Activated T-helper 2 cell treated with anti-CD3 and anti-CD28 coated beads, Interferon-gamma antibody, Interleukin-2, Interleukin-4, amounts not matched to agents 10 μg/mL and 5 μg/mL and 100 μg/mL, durations not matched to agents 14 hours and 24 hours and 36 hours (primary cell): ENCODE data around the gene SETBP1. TPM values are rescaled to one million over a fixed set of nuclear protein-coding genes. Genes with fewer than 3 reads are reported as not detected.

Experiments
- DNase-seq: peaks from one replicate; pipeline ENCODE4 v3.0.0; 2021; ENCODE audit warnings: low spot score
- H3K27ac Mint-ChIP-seq: one replicate; pipeline ENCODE4 v1.8.0; 2021; ENCODE audit warnings: mixed read lengths
- H3K27me3 Mint-ChIP-seq: one replicate; pipeline ENCODE4 v1.8.0; 2021; ENCODE audit warnings: low read depth, mixed read lengths
- H3K36me3 Mint-ChIP-seq: one replicate; pipeline ENCODE4 v1.8.0; 2021; ENCODE audit warnings: low read depth, mixed read lengths
- H3K4me1 Mint-ChIP-seq: one replicate; pipeline ENCODE4 v1.8.0; 2021; ENCODE audit warnings: low read depth, mixed read lengths
- H3K4me3 Mint-ChIP-seq: one replicate; pipeline ENCODE4 v1.8.0; 2021; ENCODE audit warnings: low read depth, mild to moderate bottlenecking, moderate library complexity, mixed read lengths
- H3K9me3 Mint-ChIP-seq: one replicate; pipeline ENCODE4 v1.8.0; 2021; ENCODE audit warnings: mixed read lengths
- intact Hi-C: fragments of 100-400 bp; cut with micrococcal nuclease; formaldehyde crosslinking; loops from one replicate; pipeline ENCODE4 v1.15.1; 2023
- total RNA-seq: library from RNA; stranded (reverse); gene quantifications from 2 replicates; pipeline ENCODE4 v1.2.3, GENCODE V29; 2022

SETBP1 gene
- total RNA-seq, 1 donor from 2014 or later: 27.4 TPM

GRCh38 chr18:44781886-44782285, 101.2 kb downstream of the SETBP1 start:
- Mint-ChIP-seq H3K36me3 (peaks cover 4% of the 10 kb centered on the region), H3K27me3 (peaks cover 8% of the 10 kb centered on the region), H3K4me1 (peaks cover 34% of the 10 kb centered on the region), H3K27ac (no peak overlapping the region), H3K9me3 (no peaks in the 10 kb centered on the region), H3K4me3 (no peak overlapping the region)
- DNase-seq: no peak
- intact Hi-C loops: no loop called here

GRCh38 chr18:44782617-44783016, 101.9 kb downstream of the SETBP1 start:
- Mint-ChIP-seq H3K9me3 (no peaks in the 10 kb centered on the region), H3K27me3 (peaks cover 8% of the 10 kb centered on the region), H3K36me3 (peaks cover 4% of the 10 kb centered on the region), H3K27ac (no peak overlapping the region), H3K4me1 (peaks cover 34% of the 10 kb centered on the region), H3K4me3 (no peak overlapping the region)
- intact Hi-C loops: no loop called here
- no peak for DNase-seq

- H3K27ac Mint-ChIP-seq: no peak overlapping the region
- H3K27me3 Mint-ChIP-seq: peaks cover 8% of the 10 kb centered on the region
- intact Hi-C loops: no loop called here
- no peaks in the 10 kb centered on the region for H3K9me3 Mint-ChIP-seq
- H3K36me3 Mint-ChIP-seq: peaks cover 4% of the 10 kb centered on the region
- H3K4me3 Mint-ChIP-seq: no peak overlapping the region
- no peak for DNase-seq
- peaks cover 27% of the 10 kb centered on the region for H3K4me1 Mint-ChIP-seq
Measured at GRCh38 chr18:44783371-44783770, 102.7 kb downstream of the SETBP1 start.

- intact Hi-C loops: no loop called here
- Mint-ChIP-seq H3K4me3 (no peak overlapping the region), H3K27me3 (no peaks in the 10 kb centered on the region), H3K27ac (no peak overlapping the region), H3K4me1 (peaks cover 20% of the 10 kb centered on the region), H3K9me3 (no peaks in the 10 kb centered on the region), H3K36me3 (peaks cover 4% of the 10 kb centered on the region)
- no peak for DNase-seq
Measured at GRCh38 chr18:44786257-44786656, 105.6 kb downstream of the SETBP1 start.

GRCh38 chr18:44786688-44787087, 106.0 kb downstream of the SETBP1 start:
- DNase-seq: no peak
- Mint-ChIP-seq H3K27me3 (peaks cover 1% of the 10 kb centered on the region), H3K36me3 (peaks cover 4% of the 10 kb centered on the region), H3K27ac (no peak overlapping the region), H3K4me1 (peaks cover 23% of the 10 kb centered on the region), H3K4me3 (no peak overlapping the region), H3K9me3 (no peaks in the 10 kb centered on the region)
- intact Hi-C loops: no loop called here

- Mint-ChIP-seq H3K27ac (no peak overlapping the region), H3K9me3 (no peaks in the 10 kb centered on the region), H3K4me1 (peaks cover 23% of the 10 kb centered on the region), H3K36me3 (peaks cover under 1% of the 10 kb centered on the region), H3K4me3 (no peak overlapping the region), H3K27me3 (peaks cover 1% of the 10 kb centered on the region)
- DNase-seq: no peak
- intact Hi-C loops: no loop called here
Measured at GRCh38 chr18:44788334-44788733, 107.6 kb downstream of the SETBP1 start.

GRCh38 chr18:44789710-44790109, 109.0 kb downstream of the SETBP1 start:
- H3K4me3 Mint-ChIP-seq: no peak overlapping the region
- no peak for DNase-seq
- H3K4me1 Mint-ChIP-seq: peaks cover 29% of the 10 kb centered on the region

GRCh38 chr18:44790860-44791259, 110.2 kb downstream of the SETBP1 start:
- Mint-ChIP-seq H3K27ac (no peak overlapping the region), H3K36me3 (peaks cover 2% of the 10 kb centered on the region), H3K27me3 (peaks cover 1% of the 10 kb centered on the region), H3K4me1 (peaks cover 36% of the 10 kb centered on the region), H3K9me3 (no peaks in the 10 kb centered on the region), H3K4me3 (no peak overlapping the region)
- intact Hi-C loops: no loop called here
- DNase-seq: no peak

More at GRCh38 chr18:44789710-44790109, 109.0 kb downstream of the SETBP1 start:
- Mint-ChIP-seq H3K27me3 (peaks cover 1% of the 10 kb centered on the region), H3K27ac (no peak overlapping the region), H3K9me3 (no peaks in the 10 kb centered on the region), H3K36me3 (no peaks in the 10 kb centered on the region)
- intact Hi-C loops: no loop called here

- Mint-ChIP-seq H3K9me3 (no peaks in the 10 kb centered on the region), H3K27ac (no peak overlapping the region)
Measured at GRCh38 chr18:44791520-44791919, 110.8 kb downstream of the SETBP1 start.

GRCh38 chr18:44792456-44793061, 111.9 kb downstream of the SETBP1 start:
- no peak overlapping the region for H3K27ac Mint-ChIP-seq
- intact Hi-C loops: no loop called here
- H3K4me1 Mint-ChIP-seq: peaks cover 34% of the 10 kb centered on the region
- H3K36me3 Mint-ChIP-seq: peaks cover 2% of the 10 kb centered on the region
- no peak for DNase-seq
- H3K27me3 Mint-ChIP-seq: peaks cover 1% of the 10 kb centered on the region
- H3K9me3 Mint-ChIP-seq: no peaks in the 10 kb centered on the region
- H3K4me3 Mint-ChIP-seq: no peak overlapping the region

More at GRCh38 chr18:44791520-44791919, 110.8 kb downstream of the SETBP1 start:
- Mint-ChIP-seq H3K4me3 (no peak overlapping the region), H3K27me3 (peaks cover 1% of the 10 kb centered on the region), H3K36me3 (peaks cover 2% of the 10 kb centered on the region), H3K4me1 (peaks cover 33% of the 10 kb centered on the region)
- intact Hi-C loops: no loop called here
- no peak for DNase-seq

GRCh38 chr18:44793194-44793593, 112.5 kb downstream of the SETBP1 start:
- Mint-ChIP-seq H3K4me3 (no peak overlapping the region), H3K27me3 (peaks cover 1% of the 10 kb centered on the region)

GRCh38 chr18:44793685-44794084, 113.0 kb downstream of the SETBP1 start:
- Mint-ChIP-seq H3K27me3 (peaks cover 1% of the 10 kb centered on the region), H3K9me3 (no peaks in the 10 kb centered on the region), H3K4me1 (peaks cover 42% of the 10 kb centered on the region), H3K27ac (no peak overlapping the region), H3K4me3 (no peak overlapping the region), H3K36me3 (peaks cover 2% of the 10 kb centered on the region)
- DNase-seq: no peak
- intact Hi-C loops: no loop called here

More at GRCh38 chr18:44793194-44793593, 112.5 kb downstream of the SETBP1 start:
- Mint-ChIP-seq H3K4me1 (peaks cover 40% of the 10 kb centered on the region), H3K36me3 (peaks cover 2% of the 10 kb centered on the region), H3K9me3 (no peaks in the 10 kb centered on the region), H3K27ac (no peak overlapping the region)
- no peak for DNase-seq
- intact Hi-C loops: no loop called here

- peaks cover 58% of the 10 kb centered on the region for H3K4me1 Mint-ChIP-seq
Measured at GRCh38 chr18:44795241-44795640, 114.6 kb downstream of the SETBP1 start.

More at GRCh38 chr18:44795241-44795640, 114.6 kb downstream of the SETBP1 start:
- intact Hi-C loops: no loop called here
- Mint-ChIP-seq H3K27me3 (peaks cover 1% of the 10 kb centered on the region), H3K27ac (no peak overlapping the region), H3K9me3 (peaks cover 2% of the 10 kb centered on the region), H3K4me3 (no peak overlapping the region), H3K36me3 (peaks cover 6% of the 10 kb centered on the region)
- no peak for DNase-seq
